ENCODE results near the gene LDB2. TPM values are rescaled to one million over a fixed set of nuclear protein-coding genes. Genes with fewer than 3 reads are reported as not detected.
A peak's percentile ranks its signal among the peaks of the same experiment; 100 is the strongest.

The LDB2 gene
- total and polyA plus RNA-seq, 2 donors (not counting 1 experiment from before 2014, with no cell fraction given), result 41.6 to 78.3 TPM

- Histone ChIP-seq H3K27me3 (ENCODE audit: control insufficient read depth, insufficient read depth, low read length) (no peaks in the 10 kb centered on the region), H3K4me2 (ENCODE audit: extremely low read depth, insufficient read depth, low read length) (no peak overlapping the region), H3K36me3 (ENCODE audit: control insufficient read depth, insufficient read depth, low read length) (no peaks in the 10 kb centered on the region), H3K4me1 (ENCODE audit: control insufficient read depth, extremely low read depth, insufficient read depth, low read length) (peaks cover 3% of the 10 kb centered on the region), H3K79me2 (ENCODE audit: control insufficient read depth, insufficient read depth, low read length) (peaks cover 21% of the 10 kb centered on the region), H3K9me3 (ENCODE audit: control insufficient read depth, insufficient read depth, low read depth, low read length) (no peaks in the 10 kb centered on the region), H3K9ac (ENCODE audit: insufficient read depth, low read length) (no peak overlapping the region), H2AFZ (ENCODE audit: low read length) (no peak overlapping the region), H4K20me1 (ENCODE audit: control insufficient read depth, extremely low read depth, insufficient read depth, low read length) (no peaks in the 10 kb centered on the region), H3K4me3 (replicated peaks in 1 of 4; ENCODE audit: control extremely low read depth in 1 of 4, insufficient read depth in 1 of 4, low read depth in 3 of 4, low read length in 4 of 4) (no peak overlapping the region), H3K27ac (ENCODE audit: insufficient read depth, low read length) (no peak overlapping the region)
- DNase-seq (ENCODE audit: low read depth in 2 of 2), result no peak
- no peak for TF ChIP-seq EZH2 (IDR thresholded peaks at IDR 0.05; ENCODE audit: low read length, missing control alignments)
- TF ChIP-seq CTCF (conservative IDR thresholded peaks at IDR 0.05 in 1 of 2, IDR thresholded peaks at IDR 0.05 in 1 of 2; ENCODE audit: low read depth in 1 of 2, low read length in 2 of 2), result no peak
Observed at GRCh38 chr4:16900325-16900724, 1.9 kb upstream of the LDB2 start.

GRCh38 chr4:16896881-16897750 lies 1.3 kb downstream of the LDB2 start:
- Histone ChIP-seq H3K9ac (ENCODE audit: insufficient read depth, low read length) (peak overlapping the region; percentile 27), H2AFZ (ENCODE audit: low read length) (peak overlapping the region; percentile 58), H3K4me3 (replicated peaks in 1 of 4; ENCODE audit: control extremely low read depth in 1 of 4, insufficient read depth in 1 of 4, low read depth in 3 of 4, low read length in 4 of 4) (peak overlapping the region; percentile 75 to 78 (median 76)), H3K27ac (ENCODE audit: insufficient read depth, low read length) (peak overlapping the region; percentile 63), H3K4me1 (ENCODE audit: control insufficient read depth, extremely low read depth, insufficient read depth, low read length) (peaks cover 6% of the 10 kb centered on the region), H3K79me2 (ENCODE audit: control insufficient read depth, insufficient read depth, low read length) (peaks cover 30% of the 10 kb centered on the region), H3K27me3 (ENCODE audit: control insufficient read depth, insufficient read depth, low read length) (no peaks in the 10 kb centered on the region), H3K9me3 (ENCODE audit: control insufficient read depth, insufficient read depth, low read depth, low read length) (no peaks in the 10 kb centered on the region), H3K4me2 (ENCODE audit: extremely low read depth, insufficient read depth, low read length) (peak overlapping the region; percentile 88), H4K20me1 (ENCODE audit: control insufficient read depth, extremely low read depth, insufficient read depth, low read length) (no peaks in the 10 kb centered on the region), H3K36me3 (ENCODE audit: control insufficient read depth, insufficient read depth, low read length) (no peaks in the 10 kb centered on the region)
- TF ChIP-seq CTCF (conservative IDR thresholded peaks at IDR 0.05 in 1 of 2, IDR thresholded peaks at IDR 0.05 in 1 of 2; ENCODE audit: low read depth in 1 of 2, low read length in 2 of 2), result no peak
- no peak for TF ChIP-seq EZH2 (IDR thresholded peaks at IDR 0.05; ENCODE audit: low read length, missing control alignments)
- DNase-seq (ENCODE audit: low read depth in 2 of 2), result peak; percentile 79 to 83

- Histone ChIP-seq H3K36me3 (ENCODE audit: control insufficient read depth, insufficient read depth, low read length) (no peaks in the 10 kb centered on the region), H3K27me3 (ENCODE audit: control insufficient read depth, insufficient read depth, low read length) (no peaks in the 10 kb centered on the region), H3K4me1 (ENCODE audit: control insufficient read depth, extremely low read depth, insufficient read depth, low read length) (peaks cover 6% of the 10 kb centered on the region), H2AFZ (ENCODE audit: low read length) (no peak overlapping the region), H3K9me3 (ENCODE audit: control insufficient read depth, insufficient read depth, low read depth, low read length) (no peaks in the 10 kb centered on the region), H3K79me2 (ENCODE audit: control insufficient read depth, insufficient read depth, low read length) (peaks cover 38% of the 10 kb centered on the region), H3K4me3 (replicated peaks in 1 of 4; ENCODE audit: control extremely low read depth in 1 of 4, insufficient read depth in 1 of 4, low read depth in 3 of 4, low read length in 4 of 4) (peak overlapping the region in 1 of 4 experiments; percentile 43), H3K4me2 (ENCODE audit: extremely low read depth, insufficient read depth, low read length) (peak overlapping the region; percentile 84), H3K9ac (ENCODE audit: insufficient read depth, low read length) (no peak overlapping the region), H4K20me1 (ENCODE audit: control insufficient read depth, extremely low read depth, insufficient read depth, low read length) (no peaks in the 10 kb centered on the region), H3K27ac (ENCODE audit: insufficient read depth, low read length) (no peak overlapping the region)
- peak in 1 of 2 donors; percentile 76 for DNase-seq (ENCODE audit: low read depth in 2 of 2)
- TF ChIP-seq CTCF (conservative IDR thresholded peaks at IDR 0.05 in 1 of 2, IDR thresholded peaks at IDR 0.05 in 1 of 2; ENCODE audit: low read depth in 1 of 2, low read length in 2 of 2) (no peak), EZH2 (IDR thresholded peaks at IDR 0.05; ENCODE audit: low read length, missing control alignments) (no peak)
Observed at GRCh38 chr4:16894406-16894805, 4.0 kb downstream of the LDB2 start.
